G401 (cell line): ENCODE measurements around the gene EARS2. TPM values are rescaled to one million over a fixed set of nuclear protein-coding genes. Genes with fewer than 3 reads are reported as not detected.
"Not testable (repeated sequence)": the region's sequence is repeated elsewhere in the genome, so short reads cannot be mapped to it uniquely, and the experiment has no call there.

Experiments used
- DNase-seq: peaks from one replicate; pipeline ENCODE4 v3.0.0-alpha.2; 2015; ENCODE audit warnings: low spot score
- in situ Hi-C: cut with HindIII; loops from 2 replicates; pipeline ENCODE4 v1.10.0; 2016; ENCODE audit warnings: low sequenced_read_pairs, mixed read lengths
- total RNA-seq: library from RNA; depleted of rRNA; stranded (reverse); fragments of >200 nt; shearing (Covaris generic); gene quantifications from 2 replicates; pipeline ENCODE4 v1.2.3, GENCODE V29; 2014

EARS2 gene
- total RNA-seq, 1 experiment from 2014 or later: 49.8 TPM

- DNase-seq: no peak
- in situ Hi-C loops: no loop called here
Observed at GRCh38 chr16:23571895-23572294, 14.7 kb upstream of the EARS2 start.

- in situ Hi-C loops: no loop called here
- DNase-seq: no peak
Observed at GRCh38 chr16:23570992-23571632, 14.0 kb upstream of the EARS2 start.

- no peak for DNase-seq
- in situ Hi-C loops: no loop called here
Observed at GRCh38 chr16:23567602-23568001, 10.5 kb upstream of the EARS2 start.

- in situ Hi-C loops: no loop called here
Observed at GRCh38 chr16:23566724-23567123, 9.6 kb upstream of the EARS2 start.

GRCh38 chr16:23564575-23565363 is 7.6 kb upstream of the EARS2 start:
- in situ Hi-C loops: no loop called here
- peak; percentile 57 for DNase-seq

More at GRCh38 chr16:23566724-23567123, 9.6 kb upstream of the EARS2 start:
- no peak for DNase-seq

- in situ Hi-C loops: no loop called here
- no peak for DNase-seq
Observed at GRCh38 chr16:23563186-23563585, 6.0 kb upstream of the EARS2 start.

GRCh38 chr16:23562505-23562904 is 5.4 kb upstream of the EARS2 start:
- in situ Hi-C loops: no loop called here
- no peak for DNase-seq

GRCh38 chr16:23561586-23561985 is 4.4 kb upstream of the EARS2 start:
- in situ Hi-C loops: no loop called here
- no peak for DNase-seq

- in situ Hi-C loops: no loop called here
- peak; percentile 51 for DNase-seq
Observed at GRCh38 chr16:23557779-23558702, 891 bp upstream of the EARS2 start.

- DNase-seq: no peak
- in situ Hi-C loops: no loop called here
Observed at GRCh38 chr16:23554536-23554935, 2.6 kb downstream of the EARS2 start.

- no peak for DNase-seq
- in situ Hi-C loops: no loop called here
Observed at GRCh38 chr16:23552161-23552560, 5.0 kb downstream of the EARS2 start.

GRCh38 chr16:23549938-23550337 is 7.2 kb downstream of the EARS2 start:
- no peak for DNase-seq
- in situ Hi-C loops: no loop called here

GRCh38 chr16:23544436-23544835 is 12.7 kb downstream of the EARS2 start:
- no peak for DNase-seq
- in situ Hi-C loops: no loop called here

GRCh38 chr16:23540817-23541178 is 16.4 kb downstream of the EARS2 start:
- in situ Hi-C loops: not testable (repeated sequence)

GRCh38 chr16:23539984-23540816 is 16.9 kb downstream of the EARS2 start:
- in situ Hi-C loops: no loop called here
- DNase-seq: no peak

More at GRCh38 chr16:23540817-23541178, 16.4 kb downstream of the EARS2 start:
- DNase-seq: not testable (repeated sequence)

GRCh38 chr16:23538919-23539278 is 18.3 kb downstream of the EARS2 start:
- no peak for DNase-seq
- in situ Hi-C loops: no loop called here

GRCh38 chr16:23537390-23537789 is 19.8 kb downstream of the EARS2 start:
- DNase-seq: no peak
- in situ Hi-C loops: no loop called here

GRCh38 chr16:23535901-23536300 is 21.2 kb downstream of the EARS2 start:
- in situ Hi-C loops: no loop called here
- DNase-seq: peak; percentile 46
